Astrocyte (in vitro differentiated cells and primary cell): ENCODE data around the gene MOBP. TPM values are rescaled to one million over a fixed set of nuclear protein-coding genes. Genes with fewer than 3 reads are reported as not detected.

ENCODE experiments used
- DNase-seq: peaks from one replicate; pipeline ENCODE4 v3.0.0-alpha.2; 2010; ENCODE audit warnings: low read depth
- FAIRE-seq: peaks from 2 replicates; lab custom pipeline; 2011; peaks lifted over from hg19 to GRCh38; lab: Jason Lieb, UNC
- H2AFZ ChIP-seq: 2 replicates; pipeline ENCODE4 v1.6.0; 2012; ENCODE audit warnings: low read depth, low read length, inconsistent platforms
- H3K27ac ChIP-seq: 2 replicates; pipeline ENCODE4 v1.5.1; 2011; ENCODE audit warnings: low read depth, low read length, inconsistent platforms
- H3K27me3 ChIP-seq: 2 replicates; pipeline ENCODE4 v1.6.0; 2011; ENCODE audit warnings: low read length, inconsistent platforms; ENCODE audit not compliant: insufficient read depth
- H3K36me3 ChIP-seq: 2 replicates; pipeline ENCODE4 v1.5.1; 2011; ENCODE audit warnings: low read length, inconsistent platforms; ENCODE audit not compliant: insufficient read depth
- H3K4me1 ChIP-seq: 2 replicates; pipeline ENCODE4 v1.5.1; 2011; ENCODE audit warnings: low read length, inconsistent platforms; ENCODE audit not compliant: insufficient read depth
- H3K4me2 ChIP-seq: 2 replicates; pipeline ENCODE4 v1.6.0; 2012; ENCODE audit warnings: low read length, inconsistent platforms
- H3K4me3 ChIP-seq: 2 replicates; pipeline ENCODE4 v1.5.1; 2011; ENCODE audit warnings: low read depth, mild to moderate bottlenecking, low read length, inconsistent platforms; ENCODE audit not compliant: insufficient read depth
- H3K79me2 ChIP-seq: 2 replicates; pipeline ENCODE4 v1.6.0; 2012; ENCODE audit warnings: mild to moderate bottlenecking, low read length, inconsistent platforms; ENCODE audit not compliant: insufficient read depth
- H3K9ac ChIP-seq: 2 replicates; pipeline ENCODE4 v1.6.0; 2012; ENCODE audit warnings: mild to moderate bottlenecking, low read length, inconsistent platforms
- H3K9me3 ChIP-seq: 2 replicates; pipeline ENCODE4 v1.5.1; 2012; ENCODE audit warnings: low read depth, mild to moderate bottlenecking, low read length, inconsistent platforms; ENCODE audit not compliant: insufficient read depth
- H4K20me1 ChIP-seq: 2 replicates; pipeline ENCODE4 v1.6.0; 2012; ENCODE audit warnings: low read length, inconsistent platforms; ENCODE audit not compliant: insufficient read depth
- H3K27ac Mint-ChIP-seq: one replicate; pipeline ENCODE4 v1.8.0; 2021; ENCODE audit warnings: mild to moderate bottlenecking, mixed read lengths; ENCODE audit not compliant: unreplicated experiment
- H3K27me3 Mint-ChIP-seq: one replicate; pipeline ENCODE4 v1.8.0; 2021; ENCODE audit warnings: low read depth, mixed read lengths; ENCODE audit not compliant: unreplicated experiment
- H3K36me3 Mint-ChIP-seq: one replicate; pipeline ENCODE4 v1.8.0; 2021; ENCODE audit warnings: low read depth, mixed read lengths; ENCODE audit not compliant: unreplicated experiment
- H3K4me1 Mint-ChIP-seq: one replicate; pipeline ENCODE4 v1.8.0; 2021; ENCODE audit warnings: low read depth, mixed read lengths; ENCODE audit not compliant: unreplicated experiment
- H3K4me3 Mint-ChIP-seq: one replicate; pipeline ENCODE4 v1.8.0; 2021; ENCODE audit warnings: mild to moderate bottlenecking, moderate library complexity, mixed read lengths; ENCODE audit not compliant: unreplicated experiment
- H3K9me3 Mint-ChIP-seq: one replicate; pipeline ENCODE4 v1.8.0; 2021; ENCODE audit warnings: mild to moderate bottlenecking, mixed read lengths; ENCODE audit not compliant: unreplicated experiment
- CTCF ChIP-seq: IDR thresholded peaks from 2 replicates; pipeline ENCODE4 v1.5.1; 2011; ENCODE audit warnings: low read depth, mild to moderate bottlenecking, inconsistent platforms, low read length, moderate library complexity; ENCODE audit not compliant: insufficient read depth
- EZH2 ChIP-seq: IDR thresholded peaks from 2 replicates; pipeline ENCODE4 v1.6.1; 2012; ENCODE audit warnings: mild to moderate bottlenecking, low read length, inconsistent platforms; ENCODE audit not compliant: insufficient read depth
- total RNA-seq: library from RNA; stranded (reverse); gene quantifications from 2 replicates; pipeline ENCODE4 v1.2.1, GENCODE V29; 2021

The MOBP gene
- total RNA-seq, 1 donor from 2014 or later = 0.16 TPM

- no peaks in the 10 kb centered on the region for H3K9me3 Mint-ChIP-seq
- Histone ChIP-seq H3K27ac (no peak overlapping the region), H2AFZ (no peak overlapping the region), H3K79me2 (no peaks in the 10 kb centered on the region), H3K27me3 (peaks cover 2% of the 10 kb centered on the region), H3K4me3 (no peak overlapping the region), H4K20me1 (no peaks in the 10 kb centered on the region), H3K36me3 (no peaks in the 10 kb centered on the region), H3K4me2 (no peak overlapping the region), H3K9ac (no peak overlapping the region), H3K9me3 (no peaks in the 10 kb centered on the region), H3K4me1 (no peaks in the 10 kb centered on the region)
- no peaks in the 10 kb centered on the region for H3K36me3 Mint-ChIP-seq
- no peak overlapping the region for H3K4me3 Mint-ChIP-seq
- FAIRE-seq (no peak), DNase-seq (no peak)
- TF ChIP-seq CTCF (no peak), EZH2 (no peak)
- H3K4me1 Mint-ChIP-seq = peaks cover 8% of the 10 kb centered on the region
- peaks cover 7% of the 10 kb centered on the region for H3K27me3 Mint-ChIP-seq
- H3K27ac Mint-ChIP-seq = no peak overlapping the region
These were observed 23.9 kb upstream of the MOBP start for GRCh38 chr3:39443530-39443929.

GRCh38 chr3:39445927-39446326 is 21.6 kb upstream of the MOBP start:
- Mint-ChIP-seq H3K9me3 (no peaks in the 10 kb centered on the region), H3K27ac (no peak overlapping the region), H3K36me3 (no peaks in the 10 kb centered on the region), H3K4me1 (peaks cover 8% of the 10 kb centered on the region), H3K27me3 (peaks cover 7% of the 10 kb centered on the region), H3K4me3 (no peak overlapping the region)
- Histone ChIP-seq H3K27me3 (peaks cover 2% of the 10 kb centered on the region), H3K4me3 (no peak overlapping the region), H3K4me2 (no peak overlapping the region), H4K20me1 (no peaks in the 10 kb centered on the region), H3K36me3 (no peaks in the 10 kb centered on the region), H3K79me2 (no peaks in the 10 kb centered on the region), H3K9me3 (no peaks in the 10 kb centered on the region), H3K9ac (no peak overlapping the region), H3K4me1 (no peaks in the 10 kb centered on the region), H3K27ac (no peak overlapping the region), H2AFZ (no peak overlapping the region)
- TF ChIP-seq CTCF (no peak), EZH2 (no peak)
- FAIRE-seq = no peak
- no peak for DNase-seq

- no peak overlapping the region for H3K27ac Mint-ChIP-seq
- H3K27ac ChIP-seq = no peak overlapping the region
- no peak overlapping the region for H3K4me3 ChIP-seq
- H3K4me2 ChIP-seq = no peak overlapping the region
- TF ChIP-seq EZH2 (no peak), CTCF (no peak)
- no peak overlapping the region for H2AFZ ChIP-seq
- H3K79me2 ChIP-seq = no peaks in the 10 kb centered on the region
- no peaks in the 10 kb centered on the region for H3K36me3 ChIP-seq
- H3K4me1 Mint-ChIP-seq = peaks cover 8% of the 10 kb centered on the region
- no peak for FAIRE-seq
- H3K9me3 Mint-ChIP-seq = no peaks in the 10 kb centered on the region
- H3K4me1 ChIP-seq = no peaks in the 10 kb centered on the region
- peaks cover 2% of the 10 kb centered on the region for H3K27me3 ChIP-seq
- no peak for DNase-seq
- H3K9ac ChIP-seq = no peak overlapping the region
- no peak overlapping the region for H3K4me3 Mint-ChIP-seq
- no peaks in the 10 kb centered on the region for H4K20me1 ChIP-seq
- H3K27me3 Mint-ChIP-seq = peaks cover 7% of the 10 kb centered on the region
- H3K9me3 ChIP-seq = no peaks in the 10 kb centered on the region
- no peaks in the 10 kb centered on the region for H3K36me3 Mint-ChIP-seq
These were observed 21.0 kb upstream of the MOBP start for GRCh38 chr3:39446444-39446843.
